TTC549 (cell line): Measurements from ENCODE around the gene RUNX2.

Experiments
- FAIRE-seq: peaks from 2 replicates; lab custom pipeline; 2012; peaks lifted over from hg19 to GRCh38; lab: Jason Lieb, UNC

RUNX2 gene

DNA sequence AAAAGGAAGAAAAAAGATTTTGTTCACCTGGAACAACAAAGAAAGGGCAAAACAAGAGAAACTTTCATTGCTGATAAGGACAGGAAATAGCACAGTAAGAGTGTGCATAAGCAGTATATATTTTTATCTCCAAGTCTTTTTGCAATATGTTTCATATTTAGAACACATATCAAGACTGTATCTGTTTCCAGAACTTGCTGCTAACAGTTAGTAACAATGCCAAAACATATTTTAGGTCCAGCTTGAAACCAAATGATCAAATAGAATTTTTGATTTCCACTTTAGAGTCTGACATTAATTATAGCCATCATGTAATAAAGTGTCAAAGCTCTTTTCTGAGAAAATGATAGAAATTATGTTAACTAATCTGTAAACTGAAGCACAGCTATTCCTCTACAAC is 193.1 kb downstream of the RUNX2 start:
- no peak for FAIRE-seq

DNA sequence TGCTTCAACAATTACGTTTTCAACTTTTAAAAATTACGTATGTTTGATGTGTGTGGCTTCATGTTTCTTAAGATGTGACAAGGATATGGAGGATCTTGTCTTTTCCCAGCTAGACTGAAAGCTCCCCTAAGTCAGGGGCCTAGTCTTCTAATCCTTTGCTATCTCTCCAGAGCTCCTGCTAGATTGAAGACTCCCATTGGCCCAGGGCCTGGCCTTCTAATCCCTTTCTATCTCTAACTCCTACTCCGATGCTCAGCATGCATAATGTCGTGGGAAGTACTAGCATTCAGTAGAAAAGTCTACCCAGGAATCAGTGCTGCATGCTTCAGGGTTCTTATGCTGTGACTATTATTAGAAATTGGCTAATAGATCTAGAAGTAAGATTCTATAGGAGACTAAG is 194.4 kb downstream of the RUNX2 start:
- no peak for FAIRE-seq

DNA sequence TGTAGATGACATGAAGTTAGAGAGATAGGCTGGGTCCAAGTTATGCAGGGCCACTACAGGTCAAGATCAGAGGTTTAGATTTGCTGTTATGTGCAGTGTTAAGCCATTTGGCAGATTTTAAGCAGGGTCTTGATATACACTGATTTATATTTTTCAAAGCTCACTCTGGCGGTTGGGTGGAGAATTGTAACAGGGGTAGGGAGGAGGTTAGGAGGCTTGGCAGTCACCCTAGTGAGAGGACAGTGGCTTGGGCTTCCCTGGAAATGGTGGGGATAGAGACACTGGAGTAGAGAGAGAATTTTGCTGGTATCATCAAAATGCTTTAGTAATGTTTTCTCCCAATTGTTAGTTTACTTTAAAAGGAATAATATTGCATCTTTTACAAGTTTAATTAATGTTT is 199.1 kb downstream of the RUNX2 start:
- FAIRE-seq = no peak

DNA sequence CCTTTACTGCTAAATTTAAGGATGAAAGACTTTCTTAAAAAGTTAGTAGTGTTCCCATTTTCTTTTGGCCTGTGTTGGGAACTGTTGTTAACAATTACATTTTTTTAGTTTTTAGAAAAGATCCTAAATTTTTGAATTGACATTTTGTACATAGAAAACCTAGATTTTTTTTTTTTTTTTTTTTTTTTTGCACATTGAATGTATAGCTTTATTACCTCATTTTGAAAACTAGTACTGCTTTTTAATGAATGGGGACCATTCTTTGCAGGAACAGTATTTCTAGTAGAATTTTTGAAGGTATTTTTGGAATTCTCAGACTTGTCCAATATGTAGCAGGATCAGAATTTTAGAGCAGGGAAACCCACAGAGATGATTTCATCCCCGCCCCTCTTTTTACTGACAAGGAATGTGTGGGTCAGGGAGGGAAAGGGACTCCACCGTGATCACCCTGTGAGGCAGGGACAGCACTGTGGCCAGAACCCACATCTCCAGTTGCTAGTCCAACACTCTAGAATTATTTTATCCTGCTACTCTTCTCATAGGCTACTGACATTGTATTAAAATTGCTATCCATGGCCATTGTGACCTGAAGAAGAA is 204.0 kb downstream of the RUNX2 start:
- FAIRE-seq = no peak

DNA sequence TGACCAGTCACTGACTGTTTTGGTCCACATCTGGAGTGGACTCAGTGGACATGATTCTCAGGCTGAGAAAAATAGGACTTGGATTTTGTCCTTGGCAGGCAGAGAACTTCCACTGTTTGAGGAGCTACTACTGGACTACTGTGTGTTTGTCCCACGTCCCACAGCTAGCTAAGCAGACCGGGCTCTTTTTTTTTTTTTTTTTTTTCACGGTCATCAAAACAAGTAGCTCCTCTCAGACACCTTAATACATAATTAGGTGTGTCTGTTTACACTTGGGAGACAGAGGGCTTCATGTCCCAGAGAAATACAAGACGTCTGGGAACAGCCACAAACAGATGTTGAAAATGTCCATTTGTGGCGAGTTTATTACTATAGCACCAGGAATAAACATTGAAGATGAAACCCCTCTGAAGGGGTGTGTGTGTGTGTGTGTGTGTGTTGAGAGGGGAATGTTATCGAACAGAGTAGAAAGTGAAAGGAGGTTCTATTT is 204.6 kb downstream of the RUNX2 start:
- no peak for FAIRE-seq

DNA sequence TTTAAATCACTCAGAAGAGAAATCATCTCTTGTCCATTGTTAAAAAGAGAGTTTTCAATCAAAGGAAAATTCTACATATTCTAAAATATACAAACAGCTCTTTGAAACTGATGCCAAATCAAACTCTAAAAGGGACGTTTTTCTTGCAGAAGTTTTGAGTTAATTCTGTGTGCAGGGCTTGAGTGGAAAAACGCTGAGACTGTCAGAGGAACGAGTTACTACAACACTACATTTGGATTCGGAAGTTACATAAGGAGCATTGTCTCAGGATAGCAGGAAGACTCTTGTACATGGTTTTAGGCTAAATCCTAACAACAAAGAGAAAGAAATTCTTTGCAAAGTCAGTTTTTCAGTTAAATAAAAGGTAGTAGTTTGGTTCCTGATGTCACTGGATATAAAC is 205.3 kb downstream of the RUNX2 start:
- FAIRE-seq = no peak

DNA sequence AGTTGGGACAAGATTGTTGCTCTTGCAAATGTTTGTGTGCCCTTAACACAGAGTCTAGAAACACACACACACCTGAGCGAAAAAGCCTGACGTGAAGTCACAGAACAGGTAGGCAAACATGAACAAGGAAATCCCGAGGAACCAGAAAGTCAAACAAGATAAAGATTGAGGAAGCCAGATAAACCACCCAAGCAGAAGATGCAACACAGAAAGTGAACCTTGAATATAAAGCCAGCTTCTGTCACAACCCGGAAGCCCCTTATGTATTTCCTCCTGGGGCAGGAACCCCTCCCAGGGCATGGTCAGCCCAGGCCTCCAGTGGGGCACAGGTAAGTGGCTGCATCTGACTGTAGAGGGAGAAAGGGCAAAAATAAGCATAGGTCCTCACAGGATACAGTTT is 207.8 kb downstream of the RUNX2 start:
- FAIRE-seq = no peak

DNA sequence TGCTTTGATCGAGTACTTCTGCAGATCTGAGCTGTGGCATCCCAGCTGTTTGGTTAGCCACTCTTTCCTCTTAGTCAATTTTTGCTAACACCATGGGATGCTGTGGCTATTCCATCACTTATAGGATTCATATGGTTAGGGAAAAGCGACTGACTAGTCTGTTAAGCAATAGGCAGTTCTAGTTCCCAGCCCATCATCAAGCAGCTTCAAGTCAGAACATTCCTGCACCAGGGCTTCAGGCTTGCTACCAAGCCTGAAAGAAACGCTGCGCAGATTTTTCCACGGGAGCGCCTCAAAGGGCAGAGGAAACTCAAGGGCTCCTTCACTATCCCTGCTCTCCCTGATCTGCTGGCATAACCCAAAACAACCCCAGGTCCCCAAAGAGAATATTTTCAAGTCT is 209.4 kb downstream of the RUNX2 start:
- no peak for FAIRE-seq

DNA sequence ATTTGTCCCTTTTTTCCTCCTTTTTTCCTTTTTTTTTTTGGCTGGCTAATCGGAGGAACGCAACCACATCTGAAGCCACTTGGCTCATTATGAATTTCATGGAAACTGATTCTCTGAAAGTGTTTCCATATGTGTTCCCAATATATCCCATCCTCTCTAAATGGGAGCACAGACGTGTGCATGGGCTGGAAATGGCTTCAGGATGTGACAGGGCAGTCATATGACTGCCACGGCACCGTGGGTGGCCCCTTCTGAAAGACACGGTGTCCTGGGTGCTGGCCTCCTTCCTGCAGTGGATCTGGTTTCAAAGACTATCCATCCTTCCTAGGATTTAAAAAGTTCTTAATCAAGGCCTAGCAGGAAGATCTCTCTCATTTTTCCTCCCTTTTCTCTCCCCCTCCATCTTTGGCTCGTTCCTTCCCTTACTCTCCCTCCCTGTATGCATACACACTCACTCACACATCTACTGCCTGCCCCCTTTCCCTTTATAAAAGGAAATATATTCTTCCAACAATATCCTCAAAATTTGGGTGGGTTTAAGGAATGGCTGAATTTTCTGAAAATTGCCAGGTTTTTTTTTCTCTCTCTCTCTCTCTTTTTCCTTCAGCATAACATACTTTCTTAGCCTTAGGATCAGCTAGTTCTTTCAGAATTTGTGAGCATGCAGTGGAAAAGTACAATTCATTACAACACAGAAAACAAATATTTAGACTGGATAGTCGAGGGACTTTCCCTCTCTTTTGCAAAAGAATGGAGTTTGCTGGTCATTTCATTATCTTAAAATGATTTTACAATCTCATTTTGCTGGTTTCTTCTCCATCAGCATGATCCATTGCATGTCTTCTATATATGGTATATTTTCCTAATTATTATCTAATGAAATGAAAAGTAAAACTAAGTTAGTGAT is 210.8 kb downstream of the RUNX2 start:
- FAIRE-seq = no peak

DNA sequence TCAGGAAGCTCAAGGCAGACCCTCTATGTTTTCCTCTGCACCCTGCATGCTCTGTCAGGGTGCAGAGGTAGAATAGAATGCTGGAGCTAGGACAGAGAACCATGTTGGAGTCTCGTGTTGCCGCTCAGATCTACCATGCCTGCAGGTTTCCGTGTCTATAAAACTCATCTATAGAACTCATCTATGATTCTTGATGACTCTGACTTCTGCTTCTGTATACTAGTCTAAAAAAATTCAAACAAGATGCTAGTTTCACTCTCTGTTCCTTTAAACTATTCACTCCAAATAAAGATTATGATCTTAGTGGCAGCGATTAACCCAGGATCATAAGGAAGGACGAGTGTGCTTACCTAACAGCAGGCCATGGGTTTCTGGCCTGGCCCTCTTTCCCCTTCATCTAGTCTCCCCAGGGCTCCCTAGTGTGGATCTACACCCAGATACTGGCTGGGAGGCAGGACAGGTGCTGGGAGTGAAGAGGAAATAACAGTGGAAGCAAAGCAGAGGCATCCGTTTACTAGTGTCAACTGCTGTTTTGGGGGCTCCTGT is 212.3 kb downstream of the RUNX2 start:
- no peak for FAIRE-seq

DNA sequence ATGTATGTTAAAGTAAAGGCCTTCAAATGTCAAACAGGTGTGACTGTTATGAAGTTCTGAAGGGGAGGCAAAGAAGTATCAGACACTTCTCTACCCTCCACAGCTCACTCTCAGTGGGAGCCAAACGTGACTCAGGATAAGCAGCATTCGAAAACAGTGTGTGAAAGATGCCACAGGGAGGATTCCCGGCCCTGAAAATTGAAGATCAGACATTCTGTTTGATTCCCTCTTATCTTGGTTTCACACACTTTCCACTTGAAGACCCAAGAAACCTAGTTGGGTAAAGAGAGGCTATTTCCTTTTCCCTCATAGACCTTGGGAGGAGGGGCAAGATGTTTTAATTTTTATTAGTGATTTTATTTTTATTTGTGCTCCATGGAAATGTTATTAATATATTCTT is 213.8 kb downstream of the RUNX2 start:
- no peak for FAIRE-seq

DNA sequence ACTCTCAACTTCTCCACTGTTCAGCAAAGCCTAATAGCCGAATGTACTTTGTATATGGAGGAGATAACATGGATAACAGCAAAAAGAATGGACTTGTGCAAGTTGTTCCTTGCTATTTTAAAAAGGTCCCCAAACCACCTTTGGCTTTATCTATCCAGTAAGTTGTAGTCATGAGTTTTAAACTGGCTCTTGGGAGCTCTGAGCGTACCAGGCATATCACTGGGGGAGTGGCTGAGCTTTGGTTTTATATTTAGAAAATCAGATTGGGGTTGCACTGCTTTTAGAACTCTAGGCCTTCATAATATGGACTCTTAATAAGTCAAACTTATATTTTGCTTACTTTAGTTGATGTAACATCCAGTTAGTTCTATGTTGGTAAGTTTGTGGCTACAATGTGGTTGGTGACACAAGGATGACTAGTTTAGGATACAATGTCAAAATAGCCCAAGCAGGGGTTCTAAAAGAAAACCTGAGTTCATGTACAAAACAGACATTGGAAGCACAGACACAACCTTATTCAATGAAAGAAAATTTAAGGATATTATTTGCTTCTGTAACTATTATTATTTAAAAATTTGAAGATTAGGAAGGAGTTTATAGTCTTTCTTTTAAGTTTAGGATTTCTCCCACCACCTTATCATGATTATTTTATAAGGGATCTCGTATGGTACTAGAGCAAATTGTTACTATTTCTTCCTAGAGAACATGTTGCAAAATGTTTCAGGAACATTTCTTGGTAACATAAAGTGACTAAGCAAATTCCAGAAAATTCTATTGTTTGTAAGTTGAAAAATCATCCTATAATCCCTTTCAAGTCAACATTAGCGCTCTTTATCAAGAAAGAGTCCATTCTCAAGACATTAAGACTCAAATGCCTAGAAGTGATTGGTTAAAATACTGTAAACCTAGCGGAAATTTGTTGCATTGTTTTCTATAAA is 215.4 kb downstream of the RUNX2 start:
- no peak for FAIRE-seq

DNA sequence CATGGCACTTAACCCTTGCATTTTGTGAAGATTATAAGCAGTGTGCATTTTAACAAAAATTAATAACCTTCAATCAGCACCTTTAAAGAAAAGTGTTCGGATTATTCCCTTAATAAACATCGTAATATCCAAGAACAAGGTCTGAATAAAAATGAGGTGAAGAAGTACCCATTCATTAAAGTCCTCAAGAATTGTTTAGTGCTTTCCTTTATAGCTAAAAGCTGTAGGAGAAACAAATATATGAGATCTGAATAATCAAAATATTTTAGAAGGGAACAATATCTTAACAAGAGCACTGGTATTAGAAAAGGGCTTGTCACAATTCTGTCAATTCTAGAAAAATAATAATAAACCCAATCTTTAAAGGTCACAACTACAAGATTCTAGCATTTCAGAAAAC is 217.3 kb downstream of the RUNX2 start:
- FAIRE-seq = no peak

DNA sequence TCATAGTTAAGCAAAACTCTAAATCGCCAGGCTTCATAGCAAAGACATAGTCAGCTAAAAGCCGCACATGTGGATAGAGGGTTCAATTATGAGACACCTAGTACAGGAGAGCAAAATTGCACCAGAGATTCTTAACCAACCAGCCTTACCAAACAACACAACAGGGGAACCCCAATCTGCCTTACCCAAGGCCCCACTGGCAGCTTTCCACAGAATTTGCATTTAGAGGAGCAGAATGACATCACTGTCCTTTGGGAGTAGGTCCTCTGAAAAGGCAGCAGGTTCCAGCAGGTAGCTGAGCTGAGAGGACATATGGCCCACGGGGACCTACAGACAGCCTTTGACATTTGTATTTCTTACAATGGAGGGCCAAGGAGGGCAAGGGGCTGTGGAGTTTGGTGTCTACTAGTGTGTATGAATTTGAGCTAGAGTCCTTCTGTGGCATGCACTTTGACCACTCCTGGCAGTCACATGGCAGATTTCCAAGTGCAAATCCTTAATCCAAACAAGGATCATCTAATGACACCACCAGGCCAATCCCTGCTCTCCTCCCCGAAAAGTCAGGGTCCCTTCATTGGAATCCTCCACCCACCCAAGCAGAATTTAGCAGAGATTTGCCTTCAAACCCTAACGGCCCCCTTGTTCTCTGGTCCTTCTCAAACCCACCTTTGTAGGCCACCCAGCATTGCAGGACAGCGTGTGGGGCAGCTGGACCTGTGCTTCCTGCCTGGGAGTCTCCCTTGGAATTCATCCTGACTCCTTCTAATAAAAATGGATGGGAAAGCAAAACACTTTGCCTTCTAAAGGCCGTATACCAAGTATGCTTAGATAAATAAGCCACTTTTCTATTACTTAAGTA is 220.8 kb downstream of the RUNX2 start:
- no peak for FAIRE-seq

DNA sequence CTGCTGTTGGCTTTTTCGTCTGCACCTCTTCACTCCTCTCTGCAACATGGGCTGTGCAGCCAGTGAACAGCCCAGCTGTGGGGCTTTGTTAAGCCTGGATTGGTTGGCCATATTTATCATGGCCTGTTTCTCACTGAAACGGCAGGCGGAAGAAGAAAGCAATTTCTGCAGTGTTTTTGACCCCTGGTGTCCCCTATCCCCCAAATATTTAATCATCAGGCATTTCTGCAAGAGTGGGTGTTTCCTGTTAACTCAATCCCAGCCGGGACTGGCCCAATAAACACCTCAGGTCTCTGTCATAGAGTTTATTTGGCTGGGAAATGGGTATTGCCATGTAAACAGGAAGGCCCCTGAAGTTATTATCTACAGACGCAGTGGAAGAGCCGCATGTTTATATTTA is 224.4 kb downstream of the RUNX2 start:
- no peak for FAIRE-seq

DNA sequence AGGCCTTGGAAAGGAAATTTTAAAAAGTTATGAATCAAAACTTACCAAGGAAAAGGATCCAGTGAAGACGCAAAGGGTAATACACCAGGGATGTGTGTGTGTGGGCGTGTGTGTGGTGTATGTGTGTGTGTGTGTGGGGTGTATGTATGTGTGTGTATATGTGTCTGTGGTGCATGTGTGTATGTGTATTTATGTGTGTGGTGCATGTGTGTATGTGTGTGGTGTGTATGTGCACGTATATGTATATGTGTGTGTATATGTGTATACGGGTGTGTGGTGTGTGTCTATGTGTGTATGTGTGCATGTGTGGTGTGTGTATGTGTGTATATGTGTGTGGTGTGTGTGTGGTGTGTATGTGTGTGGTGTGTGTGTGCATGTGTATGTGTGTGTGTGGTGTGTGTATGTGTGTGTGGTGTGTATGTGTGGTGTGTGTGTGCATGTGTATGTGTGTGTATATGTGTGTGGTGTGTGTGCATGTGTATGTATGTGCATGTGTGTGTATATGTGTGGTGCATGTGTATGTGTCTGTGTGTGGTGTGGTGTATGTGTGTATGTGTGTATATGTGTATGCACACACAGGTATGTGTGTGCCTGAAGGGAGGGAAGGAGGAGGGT is 225.7 kb downstream of the RUNX2 start:
- no peak for FAIRE-seq

DNA sequence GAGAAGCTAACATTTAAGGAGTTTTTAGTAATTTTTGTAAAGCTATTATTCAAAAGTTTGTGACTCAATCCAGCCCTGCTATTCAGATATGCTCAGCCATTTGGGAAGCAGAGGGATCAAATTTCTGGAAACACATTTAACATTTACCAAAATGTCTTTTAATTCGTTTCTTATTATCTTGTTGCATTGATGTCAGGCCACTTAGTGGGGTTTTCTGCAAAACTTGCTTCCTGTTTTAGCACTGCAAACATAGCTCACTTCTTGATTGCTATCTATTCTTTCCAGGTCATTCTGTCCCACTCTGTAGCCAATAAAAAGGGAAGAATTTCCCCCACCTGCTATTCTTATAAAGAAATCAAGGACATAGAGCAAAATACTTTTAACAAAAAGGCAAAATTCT is 226.5 kb downstream of the RUNX2 start:
- FAIRE-seq = no peak

DNA sequence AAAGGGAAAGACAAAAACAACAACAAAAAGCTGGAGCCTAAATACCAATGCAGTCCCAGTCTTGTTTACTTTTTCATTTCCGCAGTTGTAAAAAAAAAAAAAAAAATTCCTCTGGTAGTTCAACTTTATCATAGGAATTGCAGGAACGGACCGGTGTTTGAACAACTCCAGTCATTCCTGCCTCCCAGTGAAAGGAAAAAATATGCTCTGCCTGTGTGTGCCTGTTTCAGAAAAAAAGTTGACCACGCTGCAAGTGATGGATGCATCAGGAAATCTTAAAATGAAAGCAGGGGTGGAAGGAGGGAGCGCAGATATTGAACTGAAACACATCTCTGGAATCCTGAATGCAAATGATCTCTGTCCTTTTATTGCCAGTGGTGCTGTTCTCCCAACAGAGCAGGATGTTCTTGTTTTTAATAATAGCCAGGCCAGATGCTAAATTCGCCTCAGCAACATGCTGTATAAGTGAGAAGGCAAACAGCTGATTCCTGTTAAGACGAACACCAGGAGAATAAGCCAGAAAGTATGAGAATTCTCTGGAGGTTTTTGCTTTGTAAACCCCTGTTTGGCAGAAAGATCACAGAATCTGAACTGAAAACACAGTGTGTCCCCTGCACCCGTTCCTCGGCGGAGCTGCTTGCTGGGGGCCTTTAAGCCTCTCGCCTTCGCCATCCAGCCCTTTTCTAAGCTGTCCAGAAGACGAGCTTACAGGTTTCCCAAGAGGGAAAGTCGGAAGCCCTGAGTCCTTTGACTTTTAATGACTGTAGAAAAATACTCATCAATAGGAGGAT is 228.0 kb downstream of the RUNX2 start:
- no peak for FAIRE-seq

DNA sequence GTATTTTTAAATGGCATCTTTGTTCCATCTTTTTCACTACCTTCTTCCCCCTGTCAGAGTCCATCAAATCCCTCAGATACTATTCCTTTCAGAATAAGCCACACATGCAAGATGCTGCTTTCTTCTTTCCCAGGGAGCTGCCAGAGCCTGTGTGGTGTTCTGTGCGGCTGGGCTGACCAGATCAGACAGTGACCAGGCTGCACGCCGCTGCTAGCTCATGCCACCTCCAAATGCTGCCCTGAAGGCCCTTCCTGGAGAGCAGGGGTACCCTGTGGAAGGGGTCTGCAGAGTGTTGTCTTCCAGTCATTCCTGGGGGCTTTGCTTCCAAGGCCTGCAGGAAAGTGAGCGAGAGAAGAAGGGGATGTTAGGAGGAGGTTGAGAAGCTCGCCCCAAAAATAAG is 228.7 kb downstream of the RUNX2 start:
- no peak for FAIRE-seq

DNA sequence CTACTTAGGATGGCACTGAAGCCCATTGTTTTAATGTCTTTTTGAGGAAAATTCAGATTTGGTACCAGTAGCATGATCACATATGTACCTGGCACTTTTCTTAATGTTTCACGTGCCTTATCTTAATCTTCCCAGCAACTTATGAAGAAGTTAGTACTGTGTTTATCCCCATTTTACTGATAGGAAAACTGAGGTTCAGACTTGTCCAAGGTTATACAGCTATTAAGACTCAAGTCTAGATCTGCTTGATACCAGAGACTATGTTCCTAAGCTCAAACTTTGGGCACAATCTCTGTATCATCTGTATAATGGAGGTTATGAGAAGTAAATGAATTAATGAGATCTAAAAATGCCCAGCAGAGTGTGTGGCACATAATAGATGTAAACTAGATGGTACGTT is 229.3 kb downstream of the RUNX2 start:
- no peak for FAIRE-seq
